GM23338 (cell line): ENCODE results near the gene CACNB3. TPM values are rescaled to one million over a fixed set of nuclear protein-coding genes. Genes with fewer than 3 reads are reported as not detected.

Experiments used
- ATAC-seq: fragments of 200-7000 bp; cut with Tn5 transposase; 3 replicates; pipeline ENCODE4 v1.9.1; 2020
- DNase-seq: peaks from one replicate; pipeline ENCODE4 v3.0.0-alpha.2; 2015; ENCODE audit warnings: low spot score
- H2AFZ ChIP-seq: fragments of 200-600 bp; sonication (generic); 2 replicates; pipeline ENCODE4 v1.8.0; 2016; ENCODE audit warnings: antibody characterized with exemption, mild to moderate bottlenecking, moderate library complexity
- H3F3A ChIP-seq: fragments of 200-600 bp; sonication (generic); replicated peaks from 2 replicates; pipeline ENCODE4 v1.8.0; 2017; ENCODE audit warnings: antibody characterized with exemption, mixed run types, low read depth
- H3K27ac ChIP-seq: fragments of 200-600 bp; sonication (generic); 2 replicates; pipeline ENCODE4 v1.6.1; 2016; ENCODE audit warnings: low read depth
- H3K27me3 ChIP-seq: fragments of 200-600 bp; sonication (generic); 2 replicates; pipeline ENCODE4 v1.8.0; 2016; ENCODE audit warnings: mild to moderate bottlenecking, mixed run types, moderate library complexity; ENCODE audit not compliant: insufficient read depth
- H3K36me3 ChIP-seq: fragments of 200-600 bp; sonication (generic); 2 replicates; pipeline ENCODE4 v1.8.0; 2016; ENCODE audit warnings: mild to moderate bottlenecking; ENCODE audit not compliant: insufficient read depth
- H3K4me1 ChIP-seq: fragments of 200-600 bp; sonication (generic); 2 replicates; pipeline ENCODE4 v1.8.0; 2016; ENCODE audit warnings: mild to moderate bottlenecking, moderate library complexity; ENCODE audit not compliant: insufficient read depth
- H3K4me2 ChIP-seq: fragments of 200-600 bp; sonication (generic); 2 replicates; pipeline ENCODE4 v1.7.1; 2017; ENCODE audit warnings: mixed run types
- H3K4me3 ChIP-seq: fragments of 200-600 bp; sonication (generic); 2 replicates; pipeline ENCODE4 v1.6.1; 2016; ENCODE audit warnings: mixed run types
- H3K79me2 ChIP-seq: fragments of 200-600 bp; sonication (generic); replicated peaks from 2 replicates; pipeline ENCODE4 v1.8.0; 2017; ENCODE audit warnings: mild to moderate bottlenecking; ENCODE audit not compliant: insufficient read depth
- H3K9me2 ChIP-seq: fragments of 200-600 bp; sonication (generic); 2 replicates; pipeline ENCODE4 v1.8.0; 2017; ENCODE audit not compliant: insufficient read depth
- H4K20me1 ChIP-seq: fragments of 200-600 bp; sonication (generic); replicated peaks from 2 replicates; pipeline ENCODE4 v1.8.0; 2017; ENCODE audit warnings: mild to moderate bottlenecking; ENCODE audit not compliant: insufficient read depth
- H3K27ac Mint-ChIP-seq: 2 replicates; pipeline ENCODE4 v1.8.0; 2020; ENCODE audit warnings: inconsistent platforms, mild to moderate bottlenecking, moderate library complexity, mixed read lengths
- H3K27me3 Mint-ChIP-seq: 3 replicates; pipeline ENCODE4 v1.8.0; 2022; ENCODE audit warnings: low read depth, mild to moderate bottlenecking, moderate library complexity, mixed read lengths, inconsistent platforms; ENCODE audit not compliant: insufficient read depth, poor library complexity
- H3K36me3 Mint-ChIP-seq: 3 replicates; pipeline ENCODE4 v1.8.0; 2021; ENCODE audit warnings: low read depth, mild to moderate bottlenecking, inconsistent platforms, moderate library complexity, mixed read lengths
- H3K4me1 Mint-ChIP-seq: 3 replicates; pipeline ENCODE4 v1.8.0; 2020; ENCODE audit warnings: mild to moderate bottlenecking, inconsistent platforms, mixed read lengths
- H3K4me3 Mint-ChIP-seq: 3 replicates; pipeline ENCODE4 v1.8.0; 2021; ENCODE audit warnings: moderate library complexity, mild to moderate bottlenecking, inconsistent platforms, mixed read lengths
- H3K9me3 Mint-ChIP-seq: 3 replicates; pipeline ENCODE4 v1.8.0; 2020; ENCODE audit warnings: moderate library complexity, mild to moderate bottlenecking, inconsistent platforms, mixed read lengths
- CREB1 ChIP-seq: fragments of 250-450 bp; sonication (Bioruptor Pico); IDR thresholded peaks from 2 replicates; pipeline ENCODE4 v1.5.0; 2020; ENCODE audit warnings: low read depth, mild to moderate bottlenecking, moderate library complexity
- CTCF ChIP-seq, 2 experiments: fragments of 200-600 bp in 1 of 2; sonication (generic) in 1 of 2; conservative IDR thresholded peaks; 2 replicates each; pipeline versions ENCODE4 v1.5.1 to v1.6.1; 2016 to 2017; ENCODE audit warnings: antibody characterized with exemption in 2 of 2, low read depth in 2 of 2, mild to moderate bottlenecking in 2 of 2, moderate library complexity in 1 of 2
- EZH2 ChIP-seq: fragments of 200-600 bp; sonication (generic); IDR thresholded peaks from one replicate; pipeline ENCODE4 v1.8.0; 2017; ENCODE audit warnings: antibody characterized with exemption, mild to moderate bottlenecking, low read depth; ENCODE audit not compliant: unreplicated experiment
- EZH2phosphoT487 ChIP-seq: fragments of 200-600 bp; sonication (generic); IDR thresholded peaks from one replicate; pipeline ENCODE4 v1.8.1; 2018; ENCODE audit warnings: antibody characterized with exemption; ENCODE audit not compliant: unreplicated experiment
- STAT1 ChIP-seq: IDR thresholded peaks from one replicate; pipeline ENCODE4 v1.6.1; 2016; ENCODE audit warnings: antibody characterized with exemption; ENCODE audit not compliant: unreplicated experiment
- ZNF114 ChIP-seq: fragments of 250-450 bp; sonication (Bioruptor Pico); IDR thresholded peaks from 2 replicates; pipeline ENCODE4 v1.5.0; 2020; ENCODE audit warnings: mild to moderate bottlenecking, moderate library complexity
- ZNF331 ChIP-seq: fragments of 250-450 bp; sonication (Bioruptor Pico); IDR thresholded peaks from 2 replicates; pipeline ENCODE4 v1.5.0; 2020; ENCODE audit warnings: low read depth, mild to moderate bottlenecking, moderate library complexity
- polyA plus RNA-seq: library from polyadenylated mRNA; unstranded; fragments of >200 nt; fragmentation: Nextera tagmentation; extraction: Ambion mirVana; gene quantifications from 2 replicates; pipeline ENCODE4 v1.2.1, GENCODE V29; 2016
- total RNA-seq: library from RNA; depleted of rRNA; stranded (reverse); fragments of >200 nt; shearing (Covaris generic); gene quantifications from 2 replicates; pipeline ENCODE4 v1.2.3, GENCODE V29; 2014
- TF ChIP-seq, protein P1 (sequence below): IDR thresholded peaks from 2 replicates; pipeline ENCODE4 v1.6.1; 2016; ENCODE audit warnings: antibody characterized with exemption

CACNB3 gene
- total and polyA plus RNA-seq, 2 experiments from 2014 or later: 4.1 to 6.2 TPM

DNA sequence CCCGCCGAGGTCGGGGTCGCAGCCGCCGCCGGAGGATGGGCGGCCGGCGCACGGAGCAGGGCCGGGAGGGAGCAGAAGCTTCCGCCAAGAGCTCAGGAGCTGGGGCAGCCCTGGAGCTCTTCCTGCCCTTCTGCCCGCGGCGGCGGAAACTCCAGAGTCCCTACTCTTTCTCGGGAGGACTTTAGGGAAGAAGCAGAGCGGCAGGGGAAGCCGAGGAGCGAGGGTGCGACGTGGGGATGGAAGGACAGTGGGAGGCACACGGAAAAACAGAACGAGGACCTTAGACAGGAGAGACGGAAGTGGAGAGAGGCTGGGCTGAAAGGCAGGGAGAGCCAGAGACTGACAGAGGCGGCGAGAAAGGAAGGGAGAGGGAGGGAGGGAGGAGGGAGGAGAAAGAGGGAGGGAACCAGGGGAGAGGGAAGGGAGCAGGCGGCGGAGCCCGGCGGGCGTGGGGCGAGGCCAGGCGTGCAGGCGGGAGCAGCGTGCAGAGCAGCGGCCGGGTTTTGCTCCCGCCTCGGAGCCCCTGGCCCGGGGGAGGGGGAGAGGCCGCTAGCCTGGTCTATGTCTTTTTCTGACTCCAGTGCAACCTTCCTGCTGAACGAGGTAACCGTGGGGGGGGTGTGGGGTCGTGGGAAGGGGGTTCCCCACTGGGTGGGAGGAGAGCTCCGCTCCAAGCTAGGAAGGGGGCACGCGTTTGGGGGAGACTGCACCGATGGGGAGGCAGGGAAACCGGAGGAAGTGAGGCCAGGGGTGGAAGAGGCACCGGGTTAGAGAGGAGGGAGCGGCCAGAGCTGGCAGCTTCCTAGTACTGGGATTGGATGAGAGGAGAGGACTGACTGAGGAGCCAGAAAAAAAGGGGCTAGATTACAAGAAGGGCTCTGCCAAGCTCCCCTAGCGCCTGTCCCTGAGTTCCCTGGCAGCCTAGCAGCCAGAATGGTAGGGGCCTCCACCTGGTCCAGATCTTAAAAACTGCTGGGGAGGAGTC lies 2.9 kb upstream of the CACNB3 start:
- Histone ChIP-seq H3K36me3 (no peaks in the 10 kb centered on the region), H3K27me3 (peaks cover 91% of the 10 kb centered on the region), H2AFZ (peak overlapping the region; percentile 99), H4K20me1 (no peaks in the 10 kb centered on the region; the same call in 1 of the 2 replicates), H3K4me2 (peak overlapping the region; percentile 97), H3K79me2 (no peaks in the 10 kb centered on the region), H3K9me2 (no peaks in the 10 kb centered on the region), H3K27ac (no peak overlapping the region), H3F3A (no peaks in the 10 kb centered on the region; the same call in 1 of the 2 replicates), H3K4me1 (peaks cover 21% of the 10 kb centered on the region; the same call in 1 of the 2 replicates), H3K4me3 (peak overlapping the region; percentile 97)
- H3K4me1 Mint-ChIP-seq: peaks cover 50% of the 10 kb centered on the region
- peak overlapping the region; percentile 93 for H3K4me3 Mint-ChIP-seq
- H3K9me3 Mint-ChIP-seq: no peaks in the 10 kb centered on the region
- peaks cover 73% of the 10 kb centered on the region for H3K27me3 Mint-ChIP-seq
- TF ChIP-seq EZH2: peak; percentile 48
- no peak for TF ChIP-seq CTCF (conservative IDR thresholded peaks at IDR 0.05; ENCODE audit: low read depth in 2 of 2)
- TF ChIP-seq, protein P1, sequence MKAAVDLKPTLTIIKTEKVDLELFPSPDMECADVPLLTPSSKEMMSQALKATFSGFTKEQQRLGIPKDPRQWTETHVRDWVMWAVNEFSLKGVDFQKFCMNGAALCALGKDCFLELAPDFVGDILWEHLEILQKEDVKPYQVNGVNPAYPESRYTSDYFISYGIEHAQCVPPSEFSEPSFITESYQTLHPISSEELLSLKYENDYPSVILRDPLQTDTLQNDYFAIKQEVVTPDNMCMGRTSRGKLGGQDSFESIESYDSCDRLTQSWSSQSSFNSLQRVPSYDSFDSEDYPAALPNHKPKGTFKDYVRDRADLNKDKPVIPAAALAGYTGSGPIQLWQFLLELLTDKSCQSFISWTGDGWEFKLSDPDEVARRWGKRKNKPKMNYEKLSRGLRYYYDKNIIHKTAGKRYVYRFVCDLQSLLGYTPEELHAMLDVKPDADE: 0 out of 2 replicates have a peak, but pooled peaks have one; percentile 8
- H3K36me3 Mint-ChIP-seq: no peaks in the 10 kb centered on the region
- H3K27ac Mint-ChIP-seq: no peak overlapping the region
- ATAC-seq (peak; percentile 23), DNase-seq (peak; percentile 90)

GRCh38 chr12:48816143-48816854 lies 2.0 kb upstream of the CACNB3 start:
- Histone ChIP-seq H4K20me1 (no peaks in the 10 kb centered on the region; the same call in 1 of the 2 replicates), H3K4me2 (peak overlapping the region; percentile 97), H3K79me2 (no peaks in the 10 kb centered on the region), H3F3A (no peaks in the 10 kb centered on the region; the same call in 1 of the 2 replicates), H3K27ac (no peak overlapping the region), H2AFZ (no peak overlapping the region; the same call in 1 of the 2 replicates), H3K4me3 (peak overlapping the region; percentile 97), H3K27me3 (peaks cover 93% of the 10 kb centered on the region), H3K4me1 (peaks cover 21% of the 10 kb centered on the region; the same call in 1 of the 2 replicates), H3K36me3 (no peaks in the 10 kb centered on the region), H3K9me2 (no peaks in the 10 kb centered on the region)
- no peak for ATAC-seq
- Mint-ChIP-seq H3K27ac (no peak overlapping the region), H3K4me3 (peak overlapping the region; percentile 93), H3K4me1 (peaks cover 44% of the 10 kb centered on the region), H3K9me3 (no peaks in the 10 kb centered on the region), H3K27me3 (peaks cover 67% of the 10 kb centered on the region), H3K36me3 (no peaks in the 10 kb centered on the region)
- TF ChIP-seq EZH2 (no peak), EZH2phosphoT487 (no peak), CTCF (conservative IDR thresholded peaks at IDR 0.05; ENCODE audit: low read depth in 2 of 2) (no peak), ZNF331 (CRISPR knock-in tag) (no peak), STAT1 (no peak), ZNF114 (CRISPR knock-in tag) (no peak), CREB1 (CRISPR knock-in tag) (no peak)
- TF ChIP-seq, protein P1: no peak
- no peak for DNase-seq
